GM12878 (cell line): ENCODE results near the gene PYM1. TPM values are rescaled to one million over a fixed set of nuclear protein-coding genes. Genes with fewer than 3 reads are reported as not detected.

ENCODE experiments used
- ATF2 ChIP-seq: IDR thresholded peaks from 2 replicates; pipeline ENCODE4 v1.6.1; 2012; ENCODE audit warnings: low read length, inconsistent platforms
- ATF7 ChIP-seq: fragments of 450-650 bp; IDR thresholded peaks from 2 replicates; pipeline ENCODE4 v1.6.1; 2016; ENCODE audit warnings: low read depth, mild to moderate bottlenecking
- CBFB ChIP-seq: IDR thresholded peaks from 2 replicates; pipeline ENCODE4 v1.6.1; 2016; ENCODE audit warnings: antibody characterized with exemption, low read depth
- CBX3 ChIP-seq: fragments of 200-600 bp; sonication (generic); IDR thresholded peaks from 2 replicates; pipeline ENCODE4 v1.6.1; 2016; ENCODE audit warnings: low read depth, borderline replicate concordance
- CEBPB ChIP-seq, 2 experiments: fragments of 150-350 bp in 1 of 2; IDR thresholded peaks; 2 replicates each; pipeline ENCODE4 v1.6.1; 2012 to 2014; ENCODE audit warnings: low read depth in 2 of 2, low read length in 2 of 2, borderline replicate concordance in 1 of 2, inconsistent platforms in 1 of 2
- CHD1 ChIP-seq: IDR thresholded peaks from 2 replicates; pipeline ENCODE4 v1.6.1; 2012; ENCODE audit warnings: low read depth, low read length, improper control_type of control experiment
- CHD2 ChIP-seq: IDR thresholded peaks from 2 replicates; pipeline ENCODE4 v1.6.1; 2011; ENCODE audit warnings: low read depth, low read length, improper control_type of control experiment, borderline replicate concordance
- CHD4 ChIP-seq: fragments of 200-600 bp; sonication (generic); IDR thresholded peaks from 2 replicates; pipeline ENCODE4 v1.6.1; 2016; ENCODE audit warnings: mild to moderate bottlenecking
- CREB1 ChIP-seq: IDR thresholded peaks from 2 replicates; pipeline ENCODE4 v1.6.1; 2012; ENCODE audit warnings: low read depth, mild to moderate bottlenecking, inconsistent platforms
- EED ChIP-seq: sonication (generic); IDR thresholded peaks from 2 replicates; pipeline ENCODE4 v1.6.1; 2016; ENCODE audit warnings: antibody characterized with exemption, low read depth
- FOXM1 ChIP-seq: IDR thresholded peaks from 2 replicates; pipeline ENCODE4 v1.6.1; 2012; ENCODE audit warnings: low read depth, mild to moderate bottlenecking, inconsistent platforms, low read length, moderate library complexity
- IKZF1 ChIP-seq: fragments of 450-650 bp; conservative IDR thresholded peaks from 2 replicates; pipeline ENCODE4 v1.6.1; 2017; ENCODE audit warnings: antibody characterized with exemption, mild to moderate bottlenecking
- MTA2 ChIP-seq: fragments of 450-650 bp; IDR thresholded peaks from 2 replicates; pipeline ENCODE4 v1.6.1; 2016; ENCODE audit warnings: low read depth, mild to moderate bottlenecking, moderate library complexity
- MXI1 ChIP-seq: fragments of 150-350 bp; IDR thresholded peaks from 2 replicates; pipeline ENCODE4 v1.6.1; 2011; ENCODE audit warnings: low read depth, mild to moderate bottlenecking, inconsistent platforms, low read length, improper control_type of control experiment
- MYC ChIP-seq: IDR thresholded peaks from 2 replicates; pipeline ENCODE4 v1.6.1; 2011; ENCODE audit warnings: mild to moderate bottlenecking, low read length, moderate library complexity, inconsistent platforms; ENCODE audit not compliant: insufficient read depth, insufficient replicate concordance, insufficient read length, severe bottlenecking
- NBN ChIP-seq: fragments of 450-650 bp; IDR thresholded peaks from 2 replicates; pipeline ENCODE4 v1.6.1; 2016
- NFYB ChIP-seq: IDR thresholded peaks from 2 replicates; pipeline ENCODE4 v1.6.1; 2011; ENCODE audit warnings: low read depth, mild to moderate bottlenecking, low read length, improper control_type of control experiment, moderate library complexity; ENCODE audit not compliant: insufficient read depth
- PAX8 ChIP-seq: fragments of 450-650 bp; IDR thresholded peaks from 2 replicates; pipeline ENCODE4 v1.6.1; 2017; ENCODE audit warnings: mild to moderate bottlenecking, moderate library complexity
- RBBP5 ChIP-seq: fragments of 200-600 bp; sonication (generic); conservative IDR thresholded peaks from 2 replicates; pipeline ENCODE4 v1.6.1; 2016
- SMARCA5 ChIP-seq: fragments of 450-650 bp; IDR thresholded peaks from 2 replicates; pipeline ENCODE4 v1.6.1; 2017; ENCODE audit warnings: mild to moderate bottlenecking
- SMC3 ChIP-seq: IDR thresholded peaks from 2 replicates; pipeline ENCODE4 v1.6.1; 2011; ENCODE audit warnings: low read length, improper control_type of control experiment, borderline replicate concordance
- SUPT20H ChIP-seq: IDR thresholded peaks from 2 replicates; pipeline ENCODE4 v1.6.1; 2011; ENCODE audit warnings: low read depth, mild to moderate bottlenecking, low read length, moderate library complexity, borderline replicate concordance; ENCODE audit not compliant: control insufficient read depth
- TARDBP ChIP-seq: IDR thresholded peaks from 2 replicates; pipeline ENCODE4 v1.6.1; 2016; ENCODE audit warnings: borderline replicate concordance
- YY1 ChIP-seq: IDR thresholded peaks from 2 replicates; pipeline ENCODE4 v1.6.1; 2011; ENCODE audit warnings: low read depth, mild to moderate bottlenecking, low read length
- ZNF217 ChIP-seq: fragments of 450-650 bp; IDR thresholded peaks from 2 replicates; pipeline ENCODE4 v1.6.1; 2017; ENCODE audit warnings: antibody characterized with exemption, mild to moderate bottlenecking
- ZNF274 ChIP-seq: IDR thresholded peaks from one replicate; pipeline ENCODE4 v1.8.0; 2011; ENCODE audit not compliant: insufficient read length, insufficient read depth
- polyA plus RNA-seq, 11 experiments: library from polyadenylated mRNA; depleted of rRNA in 4 of 11; unstranded in 6 of 11; stranded (reverse) in 5 of 11; fragments of >200 nt; fragmentation: Nextera tagmentation in 4 of 11; fragmentation: Illumina TruSeq in 1 of 11; extraction: Ambion mirVana in 4 of 11; extraction: Trizol in 1 of 11; gene quantifications; 1 replicate in 1 of 11; 2 replicates in 10 of 11; pipeline versions ENCODE4 v1.2.1 to v1.2.3, GENCODE V29; 2011 to 2016; ENCODE audit warnings: inconsistent platforms in 2 of 11, missing spikeins in 2 of 11, low read depth in 1 of 11
- total RNA-seq, 4 experiments: library from RNA; depleted of rRNA in 3 of 4; stranded (reverse); fragments of >200 nt in 3 of 4; fragmentation: Illumina TruSeq in 1 of 4; extraction: Trizol in 1 of 4; gene quantifications; 2 replicates each; pipeline versions ENCODE4 v1.2.1 to v1.2.3, GENCODE V29; 2013 to 2021
- TF ChIP-seq, protein P1 (sequence below): fragments of 450-650 bp; IDR thresholded peaks from 2 replicates; pipeline ENCODE4 v1.6.1; 2018; ENCODE audit warnings: borderline replicate concordance, mild to moderate bottlenecking; ENCODE audit not compliant: partially characterized antibody
- TF ChIP-seq, protein P2 (sequence below): fragments of 450-650 bp; IDR thresholded peaks from 2 replicates; pipeline ENCODE4 v1.6.1; 2017; ENCODE audit warnings: mild to moderate bottlenecking, low read depth, inconsistent platforms; ENCODE audit not compliant: poor library complexity, severe bottlenecking

Gene PYM1
- total and polyA plus RNA-seq, 10 of the 15 experiments (the other 5 are each of a cell fraction or from before 2014, with no cell fraction given): 33.9 to 93.4 (median 55.8) TPM

DNA sequence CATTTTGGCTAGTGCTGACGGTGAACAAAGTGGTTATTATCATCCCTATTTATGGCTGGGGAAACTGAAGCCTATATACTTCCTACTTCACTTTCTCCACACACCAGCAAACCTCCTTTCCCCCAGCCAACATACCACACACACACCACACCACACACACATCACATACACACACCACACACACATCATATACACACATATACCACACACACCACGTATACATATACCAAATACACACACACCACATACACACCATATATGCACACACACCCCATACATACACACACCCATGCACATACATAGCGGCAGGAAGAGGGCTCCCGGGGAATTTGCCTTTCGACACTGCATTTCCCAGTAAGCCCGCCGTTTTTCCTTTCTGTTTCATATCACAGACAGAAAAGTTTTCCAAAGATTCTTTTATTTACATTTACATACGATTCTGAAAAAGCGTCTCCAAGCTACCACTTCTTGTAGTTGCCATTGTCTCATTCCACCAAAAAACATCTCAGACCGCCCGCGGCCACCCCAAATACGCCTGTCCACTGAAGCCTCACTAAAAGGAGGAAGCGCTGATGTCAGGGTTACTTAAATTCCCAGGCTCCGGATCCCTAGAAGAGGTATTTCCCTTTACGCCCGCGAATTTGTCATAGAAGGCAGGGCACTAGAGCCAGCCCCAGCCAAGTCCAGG is 45.4 kb upstream of the PYM1 start (continued):
- TF ChIP-seq ATF2 (no peak; the same call in 1 of the 2 replicates), ZNF274 (no peak), ZNF217 (no peak), CEBPB (IDR thresholded peaks at IDR 0.05; ENCODE audit: borderline replicate concordance in 1 of 2, low read depth in 2 of 2, low read length in 2 of 2) (no peak), NBN (peak; percentile 98), SMC3 (no peak; the same call in 1 of the 2 replicates), YY1 (no peak), CBX3 (no peak), CHD1 (no peak), SUPT20H (no peak), NFYB (no peak), ATF7 (no peak), RBBP5 (no peak), IKZF1 (peak; percentile 69; the same call in 1 of the 2 replicates), MTA2 (peak; percentile 23; the same call in 1 of the 2 replicates), TARDBP (no peak), MYC (no peak), PAX8 (peak; percentile 98), CHD2 (no peak), CHD4 (no peak), FOXM1 (no peak), CREB1 (no peak), MXI1 (0 out of 2 replicates have a peak, but pooled peaks have one; percentile 19), SMARCA5 (no peak), EED (no peak), CBFB (no peak)
- TF ChIP-seq, protein P1, sequence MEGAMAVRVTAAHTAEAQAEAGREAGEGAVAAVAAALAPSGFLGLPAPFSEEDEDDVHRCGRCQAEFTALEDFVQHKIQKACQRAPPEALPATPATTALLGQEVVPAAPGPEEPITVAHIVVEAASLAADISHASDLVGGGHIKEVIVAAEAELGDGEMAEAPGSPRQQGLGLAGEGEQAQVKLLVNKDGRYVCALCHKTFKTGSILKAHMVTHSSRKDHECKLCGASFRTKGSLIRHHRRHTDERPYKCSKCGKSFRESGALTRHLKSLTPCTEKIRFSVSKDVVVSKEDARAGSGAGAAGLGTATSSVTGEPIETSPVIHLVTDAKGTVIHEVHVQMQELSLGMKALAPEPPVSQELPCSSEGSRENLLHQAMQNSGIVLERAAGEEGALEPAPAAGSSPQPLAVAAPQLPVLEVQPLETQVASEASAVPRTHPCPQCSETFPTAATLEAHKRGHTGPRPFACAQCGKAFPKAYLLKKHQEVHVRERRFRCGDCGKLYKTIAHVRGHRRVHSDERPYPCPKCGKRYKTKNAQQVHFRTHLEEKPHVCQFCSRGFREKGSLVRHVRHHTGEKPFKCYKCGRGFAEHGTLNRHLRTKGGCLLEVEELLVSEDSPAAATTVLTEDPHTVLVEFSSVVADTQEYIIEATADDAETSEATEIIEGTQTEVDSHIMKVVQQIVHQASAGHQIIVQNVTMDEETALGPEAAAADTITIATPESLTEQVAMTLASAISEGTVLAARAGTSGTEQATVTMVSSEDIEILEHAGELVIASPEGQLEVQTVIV: no peak
- TF ChIP-seq, protein P2, sequence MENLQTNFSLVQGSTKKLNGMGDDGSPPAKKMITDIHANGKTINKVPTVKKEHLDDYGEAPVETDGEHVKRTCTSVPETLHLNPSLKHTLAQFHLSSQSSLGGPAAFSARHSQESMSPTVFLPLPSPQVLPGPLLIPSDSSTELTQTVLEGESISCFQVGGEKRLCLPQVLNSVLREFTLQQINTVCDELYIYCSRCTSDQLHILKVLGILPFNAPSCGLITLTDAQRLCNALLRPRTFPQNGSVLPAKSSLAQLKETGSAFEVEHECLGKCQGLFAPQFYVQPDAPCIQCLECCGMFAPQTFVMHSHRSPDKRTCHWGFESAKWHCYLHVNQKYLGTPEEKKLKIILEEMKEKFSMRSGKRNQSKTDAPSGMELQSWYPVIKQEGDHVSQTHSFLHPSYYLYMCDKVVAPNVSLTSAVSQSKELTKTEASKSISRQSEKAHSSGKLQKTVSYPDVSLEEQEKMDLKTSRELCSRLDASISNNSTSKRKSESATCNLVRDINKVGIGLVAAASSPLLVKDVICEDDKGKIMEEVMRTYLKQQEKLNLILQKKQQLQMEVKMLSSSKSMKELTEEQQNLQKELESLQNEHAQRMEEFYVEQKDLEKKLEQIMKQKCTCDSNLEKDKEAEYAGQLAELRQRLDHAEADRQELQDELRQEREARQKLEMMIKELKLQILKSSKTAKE: no peak
